ENCODE results near the gene USP46.

- TF ChIP-seq CTCF (IDR thresholded peaks at IDR 0.05) (no peak), REST (IDR thresholded peaks at IDR 0.05; ENCODE audit: insufficient read depth in 1 of 2, low read depth in 2 of 2, low read length in 1 of 2) (no peak), SIN3A (IDR thresholded peaks at IDR 0.05; ENCODE audit: borderline replicate concordance, insufficient read depth, low read depth, low read length) (no peak), POLR2AphosphoS5 (IDR thresholded peaks at IDR 0.05; ENCODE audit: low read depth, low read length) (no peak), TCF7L2 (IDR thresholded peaks at IDR 0.05; ENCODE audit: low read depth, low read length) (no peak)
Measured at GRCh38 chr4:52640808-52641565, 18.1 kb downstream of the USP46 start.
